Measurements from ENCODE around the gene MAPK11.

The MAPK11 gene

DNA sequence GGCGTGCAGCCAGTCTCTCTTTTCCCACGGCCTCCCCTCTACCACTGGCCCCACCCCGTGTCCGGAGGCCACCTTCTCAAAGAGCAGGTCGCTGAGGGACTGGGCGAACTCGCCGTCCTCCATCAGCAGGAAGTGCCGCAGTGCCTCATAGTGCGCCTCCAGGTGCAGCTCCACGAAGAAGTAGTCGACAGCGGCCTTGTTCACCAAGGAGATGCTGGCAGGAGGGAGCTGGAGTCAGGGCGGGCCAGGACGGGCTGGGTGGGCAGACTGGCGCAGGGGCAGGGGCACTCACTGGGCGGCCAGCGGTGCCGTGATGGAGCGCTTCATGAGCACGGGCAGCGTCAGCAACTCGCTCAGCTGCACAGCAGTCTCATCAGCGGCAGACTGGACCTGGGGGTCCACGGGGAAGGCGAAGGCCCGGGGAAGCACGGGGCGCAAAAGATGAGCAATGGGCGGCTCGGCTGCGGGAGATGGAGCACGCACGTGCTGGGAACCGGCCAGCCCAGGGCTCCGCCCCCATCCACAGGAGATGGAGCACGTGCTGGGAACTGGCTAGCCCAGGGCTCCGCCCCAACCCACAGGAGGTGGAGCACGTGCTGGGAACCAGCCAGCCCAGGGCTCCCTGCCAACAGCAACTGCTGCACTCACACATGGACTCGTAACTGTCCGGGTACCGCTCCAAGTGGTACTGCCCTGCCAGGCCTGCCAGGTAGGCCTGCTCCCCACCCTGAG, 51.0 kb downstream of the MAPK11 start:
- TF ChIP-seq CTCF (IDR thresholded peaks at IDR 0.05; ENCODE audit: insufficient read depth, low read depth, low read length, missing control alignments): no peak
- DNase-seq (ENCODE audit: low read depth): no peak
- H3K4me3 ChIP-seq (ENCODE audit: low read depth, low read length): no peak overlapping the region

DNA sequence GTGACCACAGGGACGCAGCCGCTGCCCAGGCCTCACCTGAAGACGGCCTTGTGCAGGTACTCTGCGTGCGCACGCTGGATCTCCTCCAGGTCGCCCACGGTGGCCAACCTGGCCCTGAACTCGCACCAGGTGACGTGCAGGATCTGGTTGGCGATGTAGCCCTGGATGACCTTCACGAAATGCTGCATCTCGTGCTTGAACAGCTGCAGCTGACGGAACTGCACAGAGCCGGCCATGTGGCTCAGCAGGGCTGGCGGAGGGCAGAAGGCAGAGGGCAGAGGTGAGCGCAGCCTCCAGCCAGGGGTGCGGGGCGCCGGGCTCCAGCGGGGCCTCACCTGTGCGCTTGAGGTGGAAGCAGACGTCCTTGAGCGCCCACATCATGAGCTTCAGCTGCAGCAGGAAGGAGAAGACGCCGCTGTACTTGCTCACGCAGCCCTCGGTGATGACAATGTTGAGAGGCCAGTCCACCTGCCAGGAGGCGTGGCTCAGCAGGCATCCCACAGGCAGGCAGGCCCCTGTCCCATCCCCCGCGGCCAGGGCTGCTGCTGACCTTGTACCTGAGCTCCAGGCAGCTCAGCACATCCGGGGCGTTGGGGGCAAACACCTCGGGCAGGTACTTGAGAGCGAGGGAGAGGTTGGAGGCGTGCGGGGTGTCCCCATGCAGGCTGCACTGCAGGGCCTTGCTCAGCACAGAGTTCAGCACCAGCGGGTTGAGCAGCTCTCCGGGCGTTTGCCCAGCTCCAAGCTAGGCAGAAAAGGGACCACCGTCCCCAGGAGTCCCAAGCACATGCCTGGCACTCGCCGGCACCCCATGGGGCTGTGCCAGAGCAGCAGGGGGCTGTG, 51.8 kb downstream of the MAPK11 start:
- no peak for TF ChIP-seq CTCF (IDR thresholded peaks at IDR 0.05; ENCODE audit: insufficient read depth, low read depth, low read length, missing control alignments)
- no peak for DNase-seq (ENCODE audit: low read depth)
- no peak overlapping the region for H3K4me3 ChIP-seq (ENCODE audit: low read depth, low read length)

DNA sequence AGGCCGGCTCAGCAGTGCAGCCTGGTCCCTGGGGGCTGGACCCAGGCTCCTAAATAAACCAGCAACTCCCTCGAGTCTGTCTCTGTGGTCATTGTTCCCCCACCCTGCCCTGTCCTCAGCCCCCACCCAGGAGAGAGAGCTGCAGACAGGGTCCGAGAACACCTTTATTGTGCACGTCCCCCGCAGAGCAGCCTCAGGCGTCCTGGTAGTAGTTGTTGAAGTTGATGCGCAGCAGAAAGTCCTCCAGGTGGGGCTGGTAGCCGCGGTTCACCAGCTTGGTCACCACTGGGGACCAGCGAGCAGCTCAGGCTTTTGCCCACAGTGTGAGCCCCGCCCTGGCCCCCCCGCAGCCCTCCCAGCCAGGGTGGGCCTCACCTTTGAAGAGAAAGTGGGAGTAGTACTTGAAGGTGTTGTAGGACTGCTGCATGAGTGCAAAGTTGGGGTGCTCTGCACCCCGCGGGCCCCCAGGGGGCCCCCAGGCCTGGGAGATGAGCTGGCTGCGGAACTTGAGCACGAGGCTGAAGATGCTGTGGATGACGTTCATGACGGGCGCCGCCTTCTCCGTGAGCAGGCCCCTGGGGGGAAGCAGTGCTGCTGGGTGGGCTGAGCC, 52.5 kb downstream of the MAPK11 start:
- TF ChIP-seq CTCF (IDR thresholded peaks at IDR 0.05; ENCODE audit: insufficient read depth, low read depth, low read length, missing control alignments): no peak
- H3K4me3 ChIP-seq (ENCODE audit: low read depth, low read length): no peak overlapping the region
- DNase-seq (ENCODE audit: low read depth): no peak

- no peak for TF ChIP-seq CTCF (IDR thresholded peaks at IDR 0.05; ENCODE audit: insufficient read depth, low read depth, low read length, missing control alignments)
- DNase-seq (ENCODE audit: low read depth): no peak
- H3K4me3 ChIP-seq (ENCODE audit: low read depth, low read length): no peak overlapping the region
These were observed 53.3 kb downstream of the MAPK11 start for GRCh38 chr22:50216684-50217520.

DNA sequence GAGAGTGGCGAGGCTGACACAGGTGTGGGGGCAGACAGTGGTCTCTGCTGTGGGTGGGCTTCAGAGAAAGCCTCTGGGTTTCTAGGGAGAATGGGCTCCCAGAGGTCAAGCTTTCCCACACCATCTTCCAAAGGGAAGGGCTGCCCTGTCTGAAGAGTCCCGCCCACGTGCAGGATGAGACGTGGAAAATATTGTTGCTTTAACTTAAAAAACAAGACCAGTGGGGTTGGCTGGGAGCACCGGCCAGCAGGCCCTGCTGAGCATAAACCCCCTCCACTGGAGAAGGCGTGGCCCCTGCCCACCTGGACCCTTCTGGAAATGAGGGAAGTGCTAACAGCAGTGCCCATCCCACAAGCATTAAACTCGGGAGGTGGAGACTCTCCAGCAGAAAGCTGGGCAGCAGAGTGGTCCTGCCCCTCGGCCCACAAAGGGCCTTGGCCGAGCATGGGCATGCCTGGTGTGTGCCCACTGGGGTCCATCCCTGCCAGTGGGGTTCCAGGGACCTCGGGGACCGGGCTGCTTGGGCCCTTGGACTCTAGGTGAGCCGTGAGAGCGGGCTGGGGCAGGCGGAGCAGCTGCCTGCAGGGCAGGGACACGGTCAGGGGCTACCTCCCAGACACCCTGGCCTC, 54.0 kb downstream of the MAPK11 start:
- no peak for TF ChIP-seq CTCF (IDR thresholded peaks at IDR 0.05; ENCODE audit: insufficient read depth, low read depth, low read length, missing control alignments)
- no peak overlapping the region for H3K4me3 ChIP-seq (ENCODE audit: low read depth, low read length)

More for the DNA sequence above, 54.0 kb downstream of the MAPK11 start:
- no peak for DNase-seq (ENCODE audit: low read depth)
